NOMO-1 treated with dmso at 0.1 percent for 144 hours (cell line): ENCODE measurements around the gene ABCE1.

Experiments
- DNase-seq: peaks from one replicate; lab custom pipeline; 2025; ENCODE audit not compliant: unreplicated experiment; lab: John Stamatoyannopoulos, UW

ABCE1 gene

GRCh38 chr4:145097821-145098674, at the start of gene ABCE1, which contains the start of gene ANAPC10:
TSS of gene ABCE1 (plus strand) at chr4:145098311. CDS start at chr4:145104413, 6,102 bp downstream.
TSS of gene ANAPC10 (minus strand) at chr4:145098196. CDS start at chr4:145096099, 2,097 bp downstream.
- DNase-seq, result peak; percentile 95

- no peak for DNase-seq
These were observed 49.3 kb upstream of the ABCE1 start for GRCh38 chr4:145048817-145049216.

GRCh38 chr4:145049241-145049640, 48.9 kb upstream of the ABCE1 start:
- DNase-seq, result no peak

- DNase-seq, result no peak
These were observed 42.4 kb upstream of the ABCE1 start for GRCh38 chr4:145055533-145056257.

GRCh38 chr4:145056325-145057130, 41.6 kb upstream of the ABCE1 start:
- no peak for DNase-seq

- DNase-seq, result no peak
These were observed 39.9 kb upstream of the ABCE1 start for GRCh38 chr4:145058256-145058655.

GRCh38 chr4:145061318-145061920, 36.7 kb upstream of the ABCE1 start:
- DNase-seq, result peak; percentile 10

- no peak for DNase-seq
These were observed 32.0 kb upstream of the ABCE1 start for GRCh38 chr4:145066063-145066501.

GRCh38 chr4:145069361-145069760, 28.8 kb upstream of the ABCE1 start:
- DNase-seq, result no peak

- no peak for DNase-seq
These were observed 26.6 kb upstream of the ABCE1 start for GRCh38 chr4:145071560-145071959.

- no peak for DNase-seq
These were observed 22.2 kb upstream of the ABCE1 start for GRCh38 chr4:145075742-145076468.

- DNase-seq, result no peak
These were observed 21.6 kb upstream of the ABCE1 start for GRCh38 chr4:145076469-145076855.

GRCh38 chr4:145081756-145082155, 16.4 kb upstream of the ABCE1 start:
- DNase-seq, result no peak

- DNase-seq, result no peak
These were observed 14.1 kb upstream of the ABCE1 start for GRCh38 chr4:145083891-145084605.

- DNase-seq, result no peak
These were observed 7.7 kb upstream of the ABCE1 start for GRCh38 chr4:145090380-145090779.

GRCh38 chr4:145093638-145094037, 4.5 kb upstream of the ABCE1 start:
- no peak for DNase-seq

GRCh38 chr4:145097331-145097820, 735 bp upstream of the ABCE1 start:
- DNase-seq, result no peak

- peak; percentile 51 for DNase-seq
These were observed 545 bp downstream of the ABCE1 start for GRCh38 chr4:145098675-145099037.

GRCh38 chr4:145099653-145100052, 1.5 kb downstream of the ABCE1 start:
- DNase-seq, result peak; percentile 1
